ENCODE measurements around the gene FUS. TPM values are rescaled to one million over a fixed set of nuclear protein-coding genes. Genes with fewer than 3 reads are reported as not detected.
"Not testable (repeated sequence)": the region's sequence is repeated elsewhere in the genome, so short reads cannot be mapped to it uniquely, and the experiment has no call there.

The FUS gene
- total and polyA plus RNA-seq, 2 donors: 36.5 to 478 TPM

GRCh38 chr16:31141489-31142108 lies 38.3 kb upstream of the FUS start:
- peak in 1 of 9 donors; percentile 56 for DNase-seq (ENCODE audit: low read depth in 6 of 9, low spot score in 9 of 9)

GRCh38 chr16:31142109-31143010 lies 37.6 kb upstream of the FUS start:
- Histone ChIP-seq H3K27me3 (ENCODE audit: control insufficient read depth in 2 of 2, insufficient read depth in 1 of 2, low read length in 1 of 2) (peaks cover 0 to 12% of the 10 kb centered on the region in 2 donors), H3K4me3 (ENCODE audit: low read length in 2 of 2) (peak overlapping the region; percentile 19 to 64), H3K36me3 (ENCODE audit: control insufficient read depth in 2 of 2, insufficient read depth in 2 of 2, low read length in 1 of 2) (no peaks in the 10 kb centered on the region), H3K4me1 (ENCODE audit: control insufficient read depth in 2 of 2, insufficient read depth in 2 of 2, low read length in 2 of 2) (peaks cover 10 to 22% of the 10 kb centered on the region in 2 donors), H3K9me3 (ENCODE audit: control insufficient read depth in 2 of 2, insufficient read depth in 1 of 2, low read length in 1 of 2) (peaks cover 1 to 3% of the 10 kb centered on the region in 2 donors), H3K27ac (ENCODE audit: low read depth in 1 of 2, low read length in 1 of 2) (peak overlapping the region; percentile 79 to 81)
- 9% methylated on average over 89 of the region's 89 CpGs for WGBS
- DNase-seq (ENCODE audit: low read depth in 6 of 9, low spot score in 9 of 9): peak; percentile 93 to 99 (median 98)

More at GRCh38 chr16:31141489-31142108, 38.3 kb upstream of the FUS start:
- H3K27me3 ChIP-seq (ENCODE audit: control insufficient read depth in 2 of 2, insufficient read depth in 1 of 2, low read length in 1 of 2): peaks cover 0 to 6% of the 10 kb centered on the region in 2 donors
- peak overlapping the region; percentile 22 to 79 for H3K27ac ChIP-seq (ENCODE audit: low read depth in 1 of 2, low read length in 1 of 2)
- peaks cover 1 to 3% of the 10 kb centered on the region in 2 donors for H3K9me3 ChIP-seq (ENCODE audit: control insufficient read depth in 2 of 2, insufficient read depth in 1 of 2, low read length in 1 of 2)
- peaks cover 10 to 22% of the 10 kb centered on the region in 2 donors for H3K4me1 ChIP-seq (ENCODE audit: control insufficient read depth in 2 of 2, insufficient read depth in 2 of 2, low read length in 2 of 2)
- 62% methylated on average over 10 of the region's 10 CpGs for WGBS
- H3K36me3 ChIP-seq (ENCODE audit: control insufficient read depth in 2 of 2, insufficient read depth in 2 of 2, low read length in 1 of 2): no peaks in the 10 kb centered on the region
- peak overlapping the region; percentile 19 to 64 for H3K4me3 ChIP-seq (ENCODE audit: low read length in 2 of 2)

- Histone ChIP-seq H3K36me3 (ENCODE audit: control insufficient read depth in 2 of 2, insufficient read depth in 2 of 2, low read length in 1 of 2) (no peaks in the 10 kb centered on the region), H3K9me3 (ENCODE audit: control insufficient read depth in 2 of 2, insufficient read depth in 1 of 2, low read length in 1 of 2) (peaks cover 1 to 3% of the 10 kb centered on the region in 2 donors), H3K4me1 (ENCODE audit: control insufficient read depth in 2 of 2, insufficient read depth in 2 of 2, low read length in 2 of 2) (peaks cover 10 to 22% of the 10 kb centered on the region in 2 donors), H3K27ac (ENCODE audit: low read depth in 1 of 2, low read length in 1 of 2) (peak overlapping the region in 1 of 2 donors; percentile 81), H3K27me3 (ENCODE audit: control insufficient read depth in 2 of 2, insufficient read depth in 1 of 2, low read length in 1 of 2) (peaks cover 0 to 19% of the 10 kb centered on the region in 2 donors), H3K4me3 (ENCODE audit: low read length in 2 of 2) (peak overlapping the region in 1 of 2 donors; percentile 64)
- DNase-seq (ENCODE audit: low read depth in 6 of 9, low spot score in 9 of 9): peak in 1 of 9 donors; percentile 28
- WGBS: 83% methylated on average over 22 of the region's 22 CpGs
These were observed 36.8 kb upstream of the FUS start for GRCh38 chr16:31143011-31143693.

- peaks cover 1 to 3% of the 10 kb centered on the region in 2 donors for H3K9me3 ChIP-seq (ENCODE audit: control insufficient read depth in 2 of 2, insufficient read depth in 1 of 2, low read length in 1 of 2)
- no peak for DNase-seq (ENCODE audit: low read depth in 6 of 9, low spot score in 9 of 9)
- WGBS: over 99% methylated on average over 8 of the region's 8 CpGs
- H3K4me3 ChIP-seq (ENCODE audit: low read length in 2 of 2): no peak overlapping the region
- no peaks in the 10 kb centered on the region for H3K36me3 ChIP-seq (ENCODE audit: control insufficient read depth in 2 of 2, insufficient read depth in 2 of 2, low read length in 1 of 2)
- H3K4me1 ChIP-seq (ENCODE audit: control insufficient read depth in 2 of 2, insufficient read depth in 2 of 2, low read length in 2 of 2): peaks cover 10 to 22% of the 10 kb centered on the region in 2 donors
- H3K27me3 ChIP-seq (ENCODE audit: control insufficient read depth in 2 of 2, insufficient read depth in 1 of 2, low read length in 1 of 2): peaks cover 0 to 25% of the 10 kb centered on the region in 2 donors
- H3K27ac ChIP-seq (ENCODE audit: low read depth in 1 of 2, low read length in 1 of 2): no peak overlapping the region
These were observed 36.2 kb upstream of the FUS start for GRCh38 chr16:31143694-31144148.

- WGBS: 95% methylated on average over 7 of the region's 7 CpGs
- H3K9me3 ChIP-seq (ENCODE audit: control insufficient read depth in 2 of 2, insufficient read depth in 1 of 2, low read length in 1 of 2); H3K4me3 ChIP-seq (ENCODE audit: low read length in 2 of 2); H3K27ac ChIP-seq (ENCODE audit: low read depth in 1 of 2, low read length in 1 of 2); H3K36me3 ChIP-seq (ENCODE audit: control insufficient read depth in 2 of 2, insufficient read depth in 2 of 2, low read length in 1 of 2); DNase-seq (ENCODE audit: low read depth in 6 of 9, low spot score in 9 of 9): not testable (repeated sequence)
- Histone ChIP-seq H3K4me1 (ENCODE audit: control insufficient read depth in 2 of 2, insufficient read depth in 2 of 2, low read length in 2 of 2) (peaks cover 10 to 15% of the 10 kb centered on the region in 2 donors), H3K27me3 (ENCODE audit: control insufficient read depth in 2 of 2, insufficient read depth in 1 of 2, low read length in 1 of 2) (peaks cover 0 to 32% of the 10 kb centered on the region in 2 donors)
These were observed 35.5 kb upstream of the FUS start for GRCh38 chr16:31144418-31144817.

GRCh38 chr16:31145398-31145990 lies 34.4 kb upstream of the FUS start:
- H3K4me1 ChIP-seq (ENCODE audit: control insufficient read depth in 2 of 2, insufficient read depth in 2 of 2, low read length in 2 of 2): peaks cover 10 to 15% of the 10 kb centered on the region in 2 donors
- no peak overlapping the region for H3K27ac ChIP-seq (ENCODE audit: low read depth in 1 of 2, low read length in 1 of 2)
- 92% methylated on average over 12 of the region's 12 CpGs for WGBS
- peaks cover 1 to 3% of the 10 kb centered on the region in 2 donors for H3K9me3 ChIP-seq (ENCODE audit: control insufficient read depth in 2 of 2, insufficient read depth in 1 of 2, low read length in 1 of 2)
- no peak for DNase-seq (ENCODE audit: low read depth in 6 of 9, low spot score in 9 of 9)
- H3K4me3 ChIP-seq (ENCODE audit: low read length in 2 of 2): no peak overlapping the region
- H3K36me3 ChIP-seq (ENCODE audit: control insufficient read depth in 2 of 2, insufficient read depth in 2 of 2, low read length in 1 of 2): no peaks in the 10 kb centered on the region
- peaks cover 0 to 33% of the 10 kb centered on the region in 2 donors for H3K27me3 ChIP-seq (ENCODE audit: control insufficient read depth in 2 of 2, insufficient read depth in 1 of 2, low read length in 1 of 2)

- WGBS: 98% methylated on average over 3 of the region's 3 CpGs
- no peak for DNase-seq (ENCODE audit: low read depth in 6 of 9, low spot score in 9 of 9)
- Histone ChIP-seq H3K27me3 (ENCODE audit: control insufficient read depth in 2 of 2, insufficient read depth in 1 of 2, low read length in 1 of 2) (peaks cover 0 to 33% of the 10 kb centered on the region in 2 donors), H3K36me3 (ENCODE audit: control insufficient read depth in 2 of 2, insufficient read depth in 2 of 2, low read length in 1 of 2) (no peaks in the 10 kb centered on the region), H3K4me3 (ENCODE audit: low read length in 2 of 2) (no peak overlapping the region), H3K4me1 (ENCODE audit: control insufficient read depth in 2 of 2, insufficient read depth in 2 of 2, low read length in 2 of 2) (peaks cover 6 to 8% of the 10 kb centered on the region in 2 donors), H3K9me3 (ENCODE audit: control insufficient read depth in 2 of 2, insufficient read depth in 1 of 2, low read length in 1 of 2) (peaks cover 0 to 1% of the 10 kb centered on the region in 2 donors), H3K27ac (ENCODE audit: low read depth in 1 of 2, low read length in 1 of 2) (no peak overlapping the region)
These were observed 32.4 kb upstream of the FUS start for GRCh38 chr16:31147574-31147973.

- Histone ChIP-seq H3K4me1 (ENCODE audit: control insufficient read depth in 2 of 2, insufficient read depth in 2 of 2, low read length in 2 of 2) (peaks cover 2 to 3% of the 10 kb centered on the region in 2 donors), H3K27ac (ENCODE audit: low read depth in 1 of 2, low read length in 1 of 2) (no peak overlapping the region), H3K9me3 (ENCODE audit: control insufficient read depth in 2 of 2, insufficient read depth in 1 of 2, low read length in 1 of 2) (no peaks in the 10 kb centered on the region), H3K4me3 (ENCODE audit: low read length in 2 of 2) (no peak overlapping the region), H3K27me3 (ENCODE audit: control insufficient read depth in 2 of 2, insufficient read depth in 1 of 2, low read length in 1 of 2) (peaks cover 0 to 30% of the 10 kb centered on the region in 2 donors), H3K36me3 (ENCODE audit: control insufficient read depth in 2 of 2, insufficient read depth in 2 of 2, low read length in 1 of 2) (no peaks in the 10 kb centered on the region)
- DNase-seq (ENCODE audit: low read depth in 6 of 9, low spot score in 9 of 9): no peak
- WGBS: 74% methylated on average over 40 of the region's 40 CpGs
These were observed 31.6 kb upstream of the FUS start for GRCh38 chr16:31148281-31148728.
